HL-60 (cell line): ENCODE results near the gene DNAH14.

ENCODE experiments used
- GABPA ChIP-seq: IDR thresholded peaks from 2 replicates; pipeline ENCODE4 v1.6.1; 2012; ENCODE audit warnings: low read depth
- TF ChIP-seq, protein P1 (sequence below): IDR thresholded peaks from one replicate; pipeline ENCODE4 v1.5.1; 2011; ENCODE audit warnings: low read length, control low read depth, inconsistent platforms; ENCODE audit not compliant: insufficient read depth
- TF ChIP-seq, protein P2 (sequence below): IDR thresholded peaks from 2 replicates; pipeline ENCODE4 v1.6.1; 2012; ENCODE audit warnings: low read depth; ENCODE audit not compliant: insufficient replicate concordance

GRCh38 chr1:225209153-225209552 lies 279.7 kb downstream of the DNAH14 start:
- TF ChIP-seq, protein P1, sequence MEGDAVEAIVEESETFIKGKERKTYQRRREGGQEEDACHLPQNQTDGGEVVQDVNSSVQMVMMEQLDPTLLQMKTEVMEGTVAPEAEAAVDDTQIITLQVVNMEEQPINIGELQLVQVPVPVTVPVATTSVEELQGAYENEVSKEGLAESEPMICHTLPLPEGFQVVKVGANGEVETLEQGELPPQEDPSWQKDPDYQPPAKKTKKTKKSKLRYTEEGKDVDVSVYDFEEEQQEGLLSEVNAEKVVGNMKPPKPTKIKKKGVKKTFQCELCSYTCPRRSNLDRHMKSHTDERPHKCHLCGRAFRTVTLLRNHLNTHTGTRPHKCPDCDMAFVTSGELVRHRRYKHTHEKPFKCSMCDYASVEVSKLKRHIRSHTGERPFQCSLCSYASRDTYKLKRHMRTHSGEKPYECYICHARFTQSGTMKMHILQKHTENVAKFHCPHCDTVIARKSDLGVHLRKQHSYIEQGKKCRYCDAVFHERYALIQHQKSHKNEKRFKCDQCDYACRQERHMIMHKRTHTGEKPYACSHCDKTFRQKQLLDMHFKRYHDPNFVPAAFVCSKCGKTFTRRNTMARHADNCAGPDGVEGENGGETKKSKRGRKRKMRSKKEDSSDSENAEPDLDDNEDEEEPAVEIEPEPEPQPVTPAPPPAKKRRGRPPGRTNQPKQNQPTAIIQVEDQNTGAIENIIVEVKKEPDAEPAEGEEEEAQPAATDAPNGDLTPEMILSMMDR, result no peak
- no peak for TF ChIP-seq GABPA
- TF ChIP-seq, protein P2, sequence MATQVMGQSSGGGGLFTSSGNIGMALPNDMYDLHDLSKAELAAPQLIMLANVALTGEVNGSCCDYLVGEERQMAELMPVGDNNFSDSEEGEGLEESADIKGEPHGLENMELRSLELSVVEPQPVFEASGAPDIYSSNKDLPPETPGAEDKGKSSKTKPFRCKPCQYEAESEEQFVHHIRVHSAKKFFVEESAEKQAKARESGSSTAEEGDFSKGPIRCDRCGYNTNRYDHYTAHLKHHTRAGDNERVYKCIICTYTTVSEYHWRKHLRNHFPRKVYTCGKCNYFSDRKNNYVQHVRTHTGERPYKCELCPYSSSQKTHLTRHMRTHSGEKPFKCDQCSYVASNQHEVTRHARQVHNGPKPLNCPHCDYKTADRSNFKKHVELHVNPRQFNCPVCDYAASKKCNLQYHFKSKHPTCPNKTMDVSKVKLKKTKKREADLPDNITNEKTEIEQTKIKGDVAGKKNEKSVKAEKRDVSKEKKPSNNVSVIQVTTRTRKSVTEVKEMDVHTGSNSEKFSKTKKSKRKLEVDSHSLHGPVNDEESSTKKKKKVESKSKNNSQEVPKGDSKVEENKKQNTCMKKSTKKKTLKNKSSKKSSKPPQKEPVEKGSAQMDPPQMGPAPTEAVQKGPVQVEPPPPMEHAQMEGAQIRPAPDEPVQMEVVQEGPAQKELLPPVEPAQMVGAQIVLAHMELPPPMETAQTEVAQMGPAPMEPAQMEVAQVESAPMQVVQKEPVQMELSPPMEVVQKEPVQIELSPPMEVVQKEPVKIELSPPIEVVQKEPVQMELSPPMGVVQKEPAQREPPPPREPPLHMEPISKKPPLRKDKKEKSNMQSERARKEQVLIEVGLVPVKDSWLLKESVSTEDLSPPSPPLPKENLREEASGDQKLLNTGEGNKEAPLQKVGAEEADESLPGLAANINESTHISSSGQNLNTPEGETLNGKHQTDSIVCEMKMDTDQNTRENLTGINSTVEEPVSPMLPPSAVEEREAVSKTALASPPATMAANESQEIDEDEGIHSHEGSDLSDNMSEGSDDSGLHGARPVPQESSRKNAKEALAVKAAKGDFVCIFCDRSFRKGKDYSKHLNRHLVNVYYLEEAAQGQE, result no peak
